ENCODE data around the gene FGB. TPM values are rescaled to one million over a fixed set of nuclear protein-coding genes. Genes with fewer than 3 reads are reported as not detected.

FGB gene
- total and polyA plus RNA-seq, 2 of the 13 experiments (the other 11 are each of a cell fraction or from before 2014, with no cell fraction given) = 226 to 784 TPM

DNA sequence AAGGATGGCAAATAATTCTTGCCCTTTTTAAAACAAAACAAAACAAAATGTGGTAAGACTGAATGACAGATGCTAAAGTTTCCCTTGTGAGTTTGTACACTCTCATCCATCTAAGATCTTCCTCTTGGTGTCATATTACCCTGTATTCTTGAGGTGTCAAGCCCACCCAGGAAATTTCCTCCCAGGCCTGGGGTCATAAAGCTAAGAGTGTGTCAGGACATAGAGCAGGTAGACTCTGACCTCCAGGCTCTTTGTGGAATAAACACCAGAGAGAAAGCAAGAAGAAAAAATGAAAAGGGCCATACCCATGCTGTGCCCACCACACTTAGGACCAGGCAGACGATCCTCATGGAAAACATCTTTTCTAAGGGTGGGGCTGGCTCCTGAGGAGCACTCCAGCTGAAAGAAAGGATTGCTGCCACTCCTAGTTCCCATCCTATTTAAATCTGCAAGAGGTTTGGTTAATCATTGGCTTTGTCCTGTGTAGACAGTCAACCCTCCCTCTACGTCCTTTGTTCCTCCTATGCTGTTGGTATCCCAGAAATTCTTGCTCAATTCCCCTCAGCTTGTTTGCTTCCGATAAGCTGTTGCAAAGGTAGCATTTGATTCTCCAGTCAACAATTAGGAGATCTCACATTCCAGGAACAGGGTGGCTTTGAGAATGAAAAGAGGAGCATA lies 27.7 kb downstream of the FGB start, which contains the start of gene FGA (continued):
- TF ChIP-seq, protein P1, sequence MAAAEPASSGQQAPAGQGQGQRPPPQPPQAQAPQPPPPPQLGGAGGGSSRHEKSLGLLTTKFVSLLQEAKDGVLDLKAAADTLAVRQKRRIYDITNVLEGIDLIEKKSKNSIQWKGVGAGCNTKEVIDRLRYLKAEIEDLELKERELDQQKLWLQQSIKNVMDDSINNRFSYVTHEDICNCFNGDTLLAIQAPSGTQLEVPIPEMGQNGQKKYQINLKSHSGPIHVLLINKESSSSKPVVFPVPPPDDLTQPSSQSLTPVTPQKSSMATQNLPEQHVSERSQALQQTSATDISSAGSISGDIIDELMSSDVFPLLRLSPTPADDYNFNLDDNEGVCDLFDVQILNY (CRISPR knock-in tag; conservative IDR thresholded peaks at IDR 0.05) = no peak
- no peak for TF ChIP-seq ZNF550 (CRISPR knock-in tag; IDR thresholded peaks at IDR 0.05; ENCODE audit: borderline replicate concordance)
- 0 out of 2 replicates have a peak, but pooled peaks have one; percentile 78 for TF ChIP-seq ZBTB39 (CRISPR knock-in tag; IDR thresholded peaks at IDR 0.05)
- peak; percentile 33; the same call in 1 of the 2 replicates for TF ChIP-seq SMC3 (IDR thresholded peaks at IDR 0.05; ENCODE audit: low read length)
- peak; percentile 61; the same call in 1 of the 2 replicates for TF ChIP-seq MAX (IDR thresholded peaks at IDR 0.05)
- TF ChIP-seq KDM3A (CRISPR knock-in tag; IDR thresholded peaks at IDR 0.05; ENCODE audit: low read depth) = 0 out of 2 replicates have a peak, but pooled peaks have one; percentile 81
- TF ChIP-seq ZNF816 (CRISPR knock-in tag; IDR thresholded peaks at IDR 0.05; ENCODE audit: borderline replicate concordance) = peak; percentile 56; the same call in 1 of the 2 replicates
- peak; percentile 97 for TF ChIP-seq HMG20B (CRISPR knock-in tag; conservative IDR thresholded peaks at IDR 0.05)
- no peak for TF ChIP-seq PAX8 (CRISPR knock-in tag; IDR thresholded peaks at IDR 0.05; ENCODE audit: borderline replicate concordance)
- peak; percentile 46; the same call in 1 of the 2 replicates for TF ChIP-seq PHF8 (CRISPR knock-in tag; IDR thresholded peaks at IDR 0.05)
- TF ChIP-seq ZNF7 (CRISPR knock-in tag; IDR thresholded peaks at IDR 0.05) = no peak
- TF ChIP-seq KLF15 (CRISPR knock-in tag; IDR thresholded peaks at IDR 0.05; ENCODE audit: borderline replicate concordance) = peak; percentile 47; the same call in 1 of the 2 replicates
- no peak for TF ChIP-seq MLXIP (CRISPR knock-in tag; IDR thresholded peaks at IDR 0.05; ENCODE audit: borderline replicate concordance)
- TF ChIP-seq MLLT10 (CRISPR knock-in tag; IDR thresholded peaks at IDR 0.05) = no peak
- peak; percentile 82 to 88 for TF ChIP-seq POLR2A (IDR thresholded peaks at IDR 0.05; ENCODE audit: insufficient read depth in 1 of 2, low read depth in 2 of 2, low read length in 2 of 2)
- peak; percentile 100 for TF ChIP-seq NCOA2 (CRISPR knock-in tag; IDR thresholded peaks at IDR 0.05)
- TF ChIP-seq MATR3 (CRISPR knock-in tag; IDR thresholded peaks at IDR 0.05) = no peak
